ENCODE results near the gene RNASE12. TPM values are rescaled to one million over a fixed set of nuclear protein-coding genes. Genes with fewer than 3 reads are reported as not detected.

Gene RNASE12, protein sequence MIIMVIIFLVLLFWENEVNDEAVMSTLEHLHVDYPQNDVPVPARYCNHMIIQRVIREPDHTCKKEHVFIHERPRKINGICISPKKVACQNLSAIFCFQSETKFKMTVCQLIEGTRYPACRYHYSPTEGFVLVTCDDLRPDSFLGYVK
- total RNA-seq (2021) (not detected in 2 replicates), Bru-seq, nascent RNA (not detected), BruChase-seq, experiment 1, labeled RNA remaining after a 2-hour chase (not detected), BruChase-seq, experiment 2, labeled RNA remaining after a 6-hour chase (not detected)
- long read RNA-seq: 0 reads

DNA sequence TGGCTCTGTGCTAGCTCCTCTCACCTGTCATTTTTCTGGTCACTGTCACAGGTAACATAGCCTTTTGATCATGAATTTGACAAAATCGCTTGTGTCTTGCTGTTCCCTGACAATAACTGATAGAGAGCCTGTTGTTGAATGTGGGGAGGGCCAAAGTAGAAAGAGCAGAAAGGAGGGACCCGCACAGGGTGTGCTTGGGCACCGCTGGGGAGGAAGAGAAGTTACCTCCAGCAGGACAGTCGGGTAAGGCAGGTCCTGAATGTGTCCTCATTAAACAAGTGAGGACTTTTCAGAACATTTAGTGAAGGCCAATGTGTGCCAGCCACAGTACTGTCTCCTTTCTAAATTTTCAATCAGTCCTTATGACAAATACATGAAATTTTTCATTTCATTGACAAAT, at the start of gene RNASE12:
Gene RNASE12 (minus strand): TSS at position 142 of the 400 bp plus-strand sequence. CDS start 653 bp downstream, outside the sequence.
- no TSS peak for BruUV-seq (replicated peaks)
- Histone ChIP-seq H3K4me3 (ENCODE audit: low read depth, low read length, poor library complexity, severe bottlenecking) (no peak within 1 kb of the TSS), H3K36me3 (ENCODE audit: insufficient read depth, low read length, poor library complexity, severe bottlenecking) (no peaks in the 10 kb centered on the region), H3K9me3 (ENCODE audit: low read depth, low read length, poor library complexity, severe bottlenecking) (no peaks in the 10 kb centered on the region), H3K4me1 (ENCODE audit: insufficient read depth, low read length, poor library complexity, severe bottlenecking) (no peaks in the 10 kb centered on the region), H3K27me3 (replicated peaks; ENCODE audit: insufficient read depth, low read depth, low read length, poor library complexity) (no peaks in the 10 kb centered on the region), H3K27ac (ENCODE audit: low read depth, low read length, poor library complexity, severe bottlenecking) (no peak within 1 kb of the TSS)
- ChIA-PET POLR2A (ENCODE audit: low non-redundant PET) (no interaction called here), CTCF (no interaction called here)
- no peak for TF ChIP-seq EZH2 (IDR thresholded peaks at IDR 0.05; ENCODE audit: borderline replicate concordance, low read depth, low read length, poor library complexity, severe bottlenecking)
- TF ChIP-seq CTCF (conservative IDR thresholded peaks at IDR 0.05; ENCODE audit: low read depth, low read length): no peak
- no peak for DNase-seq (ENCODE audit: low spot score)
- intact Hi-C loops (cut with micrococcal nuclease; ENCODE audit: unreplicated experiment): no loop called here

GRCh38 chr14:20632831-20633691, 41.9 kb upstream of the RNASE12 start:
- ChIA-PET POLR2A (ENCODE audit: low non-redundant PET) (no interaction called here), CTCF (interaction anchor here (0.7 kb wide), 1 partner anchor 11 kb away, joined by 11 read pairs; no protein-coding TSS in a partner anchor)
- H3K9me3 ChIP-seq (ENCODE audit: low read depth, low read length, poor library complexity, severe bottlenecking): no peaks in the 10 kb centered on the region
- H3K36me3 ChIP-seq (ENCODE audit: insufficient read depth, low read length, poor library complexity, severe bottlenecking): no peaks in the 10 kb centered on the region
- no TSS peak for BruUV-seq (replicated peaks)
- TF ChIP-seq CTCF (conservative IDR thresholded peaks at IDR 0.05; ENCODE audit: low read depth, low read length) (no peak), EZH2 (IDR thresholded peaks at IDR 0.05; ENCODE audit: borderline replicate concordance, low read depth, low read length, poor library complexity, severe bottlenecking) (no peak)
- H3K4me1 ChIP-seq (ENCODE audit: insufficient read depth, low read length, poor library complexity, severe bottlenecking): peaks cover 5% of the 10 kb centered on the region
- H3K4me3 ChIP-seq (ENCODE audit: low read depth, low read length, poor library complexity, severe bottlenecking): peak overlapping the region; percentile 58
- DNase-seq (ENCODE audit: low spot score): peak; percentile 96
- no peak overlapping the region for H3K27ac ChIP-seq (ENCODE audit: low read depth, low read length, poor library complexity, severe bottlenecking)
- peaks cover 6% of the 10 kb centered on the region for H3K27me3 ChIP-seq (replicated peaks; ENCODE audit: insufficient read depth, low read depth, low read length, poor library complexity)
- intact Hi-C loops (cut with micrococcal nuclease; ENCODE audit: unreplicated experiment): loop anchor here (1.0 to 2.0 kb wide), 2 partner anchors 48 to 338 kb away; no protein-coding TSS in a partner anchor

DNA sequence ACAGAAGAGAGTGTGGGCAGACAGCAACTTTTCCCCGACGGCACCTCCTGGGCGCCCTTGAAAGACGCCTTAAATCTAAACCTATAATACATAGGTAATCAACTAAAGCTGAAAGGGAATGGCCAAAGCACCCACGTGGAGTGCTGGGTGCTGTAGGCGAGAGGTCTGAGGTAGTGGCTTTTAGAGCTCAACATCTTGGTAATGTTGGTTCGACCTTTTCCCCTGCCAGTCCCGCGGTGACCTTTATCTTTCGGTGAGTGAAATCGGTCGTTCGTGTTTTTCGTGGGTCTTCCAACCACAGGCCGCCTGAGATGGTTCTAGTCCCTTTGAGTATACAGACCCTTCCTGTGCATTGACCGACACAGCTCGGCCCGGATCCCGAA, 41.3 kb upstream of the RNASE12 start:
- H3K4me1 ChIP-seq (ENCODE audit: insufficient read depth, low read length, poor library complexity, severe bottlenecking): peaks cover 10% of the 10 kb centered on the region
- POLR2A ChIA-PET (ENCODE audit: low non-redundant PET): no interaction called here
- CTCF ChIA-PET: interaction anchor here (0.7 kb wide), 1 partner anchor 10 kb away, joined by 11 read pairs; no protein-coding TSS in a partner anchor
- TF ChIP-seq CTCF (conservative IDR thresholded peaks at IDR 0.05; ENCODE audit: low read depth, low read length): no peak
- no peak for TF ChIP-seq EZH2 (IDR thresholded peaks at IDR 0.05; ENCODE audit: borderline replicate concordance, low read depth, low read length, poor library complexity, severe bottlenecking)
- no peak overlapping the region for H3K27ac ChIP-seq (ENCODE audit: low read depth, low read length, poor library complexity, severe bottlenecking)
- H3K4me3 ChIP-seq (ENCODE audit: low read depth, low read length, poor library complexity, severe bottlenecking): peak overlapping the region; percentile 58
- no peaks in the 10 kb centered on the region for H3K36me3 ChIP-seq (ENCODE audit: insufficient read depth, low read length, poor library complexity, severe bottlenecking)
- BruUV-seq (replicated peaks): no TSS peak
- H3K9me3 ChIP-seq (ENCODE audit: low read depth, low read length, poor library complexity, severe bottlenecking): no peaks in the 10 kb centered on the region
- intact Hi-C loops (cut with micrococcal nuclease; ENCODE audit: unreplicated experiment): loop anchor here (1.0 to 2.0 kb wide), 2 partner anchors 49 to 338 kb away; no protein-coding TSS in a partner anchor
- DNase-seq (ENCODE audit: low spot score): no peak
- H3K27me3 ChIP-seq (replicated peaks; ENCODE audit: insufficient read depth, low read depth, low read length, poor library complexity): peaks cover 6% of the 10 kb centered on the region
